Dermis blood vessel endothelial cell (primary cell): Measurements from ENCODE around the gene SLC7A9. TPM values are rescaled to one million over a fixed set of nuclear protein-coding genes. Genes with fewer than 3 reads are reported as not detected.
"Not testable (repeated sequence)": the region's sequence is repeated elsewhere in the genome, so short reads cannot be mapped to it uniquely, and the experiment has no call there.

Experiments used
- DNase-seq: peaks from one replicate; pipeline ENCODE4 v3.0.0; 2010
- total RNA-seq: library from RNA; depleted of rRNA; stranded (reverse); fragments of >200 nt; gene quantifications from 2 replicates; pipeline ENCODE4 v1.2.3, GENCODE V29; 2014

Gene SLC7A9
- total RNA-seq, 1 donor from 2014 or later: not detected

DNA sequence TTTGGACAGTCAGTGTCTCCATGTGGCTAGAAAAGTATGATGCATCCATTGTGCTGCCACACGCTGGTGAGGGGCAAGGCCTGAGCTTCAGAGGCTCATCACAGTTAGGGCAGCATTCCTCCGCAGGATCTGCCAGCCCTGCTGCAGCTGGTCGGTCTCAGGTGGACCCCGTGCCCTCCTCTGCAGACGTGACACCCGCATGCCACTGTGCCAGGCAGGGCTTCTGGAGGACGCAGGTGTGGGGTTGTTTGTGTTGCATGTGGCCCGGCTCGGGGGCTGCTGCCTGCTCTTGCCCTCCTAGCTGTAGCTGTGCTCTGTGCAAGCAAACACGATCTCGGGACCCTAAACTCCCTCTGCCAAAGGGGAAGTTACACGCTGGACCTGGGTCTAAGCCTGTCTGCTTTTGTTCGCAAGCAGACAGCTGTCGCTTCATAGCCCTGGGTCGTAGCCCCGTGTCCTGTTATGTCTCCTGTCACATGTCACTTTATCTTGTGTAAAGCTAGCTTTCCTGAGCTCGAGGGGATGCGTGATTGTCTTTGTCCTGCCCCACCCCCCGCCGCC is 45.3 kb downstream of the SLC7A9 start:
- no peak for DNase-seq

DNA sequence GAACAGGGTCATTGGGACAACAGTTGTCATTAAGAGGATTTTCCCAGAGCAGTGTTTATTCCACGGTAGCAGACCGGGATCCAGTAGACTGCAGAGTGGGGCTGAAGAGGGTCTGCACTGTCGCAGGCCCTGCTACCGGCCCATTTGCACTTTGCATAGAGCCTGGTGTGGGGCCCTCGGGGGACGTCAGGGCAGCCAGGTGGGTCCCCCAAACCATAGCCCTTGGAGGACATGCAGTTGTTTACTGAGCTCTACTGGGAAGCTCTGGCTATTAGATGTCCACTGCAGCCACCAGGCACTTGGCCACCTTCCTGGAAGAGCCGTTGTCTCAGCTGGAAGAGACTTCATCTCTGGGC is 45.8 kb downstream of the SLC7A9 start:
- no peak for DNase-seq

DNA sequence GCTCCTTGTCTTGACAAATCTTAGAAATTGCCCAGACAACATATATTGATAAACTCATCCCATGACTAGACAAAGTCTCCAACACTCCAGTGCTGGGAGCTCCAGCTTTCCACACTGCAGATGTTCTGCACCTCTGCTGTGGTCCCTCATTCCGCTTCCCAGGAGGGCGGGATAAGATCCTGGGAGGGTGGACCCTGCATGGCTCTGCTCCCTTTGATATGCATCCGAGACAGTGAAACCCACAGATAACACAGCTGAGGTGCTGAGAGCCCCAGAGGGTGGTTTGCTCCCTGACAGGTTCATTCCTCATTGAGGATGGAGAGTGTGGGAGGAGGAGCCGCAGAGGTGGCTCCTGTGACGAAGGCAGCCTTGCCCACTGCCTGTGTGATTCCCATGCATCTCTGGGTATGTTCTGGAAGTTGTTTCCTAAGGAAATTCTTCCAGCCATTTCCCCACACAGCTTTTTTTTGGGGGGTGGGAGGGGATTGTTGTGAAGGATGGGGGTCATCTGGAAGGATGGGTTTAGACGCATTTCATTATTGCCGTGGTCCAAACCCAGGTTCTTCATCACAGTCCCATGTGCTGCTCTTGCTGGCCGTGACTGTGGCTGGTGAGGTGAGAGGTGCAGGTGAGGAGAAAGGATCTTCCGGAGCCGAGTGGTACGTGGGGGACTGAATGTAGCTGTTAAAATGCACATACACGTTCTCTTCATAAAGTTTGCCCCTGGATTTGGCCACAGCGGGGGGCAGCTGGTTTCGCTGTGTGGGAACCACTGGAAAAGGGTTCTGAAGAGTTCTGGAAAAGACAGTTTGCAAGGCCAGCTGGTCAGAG is 46.4 kb downstream of the SLC7A9 start:
- DNase-seq: no peak

DNA sequence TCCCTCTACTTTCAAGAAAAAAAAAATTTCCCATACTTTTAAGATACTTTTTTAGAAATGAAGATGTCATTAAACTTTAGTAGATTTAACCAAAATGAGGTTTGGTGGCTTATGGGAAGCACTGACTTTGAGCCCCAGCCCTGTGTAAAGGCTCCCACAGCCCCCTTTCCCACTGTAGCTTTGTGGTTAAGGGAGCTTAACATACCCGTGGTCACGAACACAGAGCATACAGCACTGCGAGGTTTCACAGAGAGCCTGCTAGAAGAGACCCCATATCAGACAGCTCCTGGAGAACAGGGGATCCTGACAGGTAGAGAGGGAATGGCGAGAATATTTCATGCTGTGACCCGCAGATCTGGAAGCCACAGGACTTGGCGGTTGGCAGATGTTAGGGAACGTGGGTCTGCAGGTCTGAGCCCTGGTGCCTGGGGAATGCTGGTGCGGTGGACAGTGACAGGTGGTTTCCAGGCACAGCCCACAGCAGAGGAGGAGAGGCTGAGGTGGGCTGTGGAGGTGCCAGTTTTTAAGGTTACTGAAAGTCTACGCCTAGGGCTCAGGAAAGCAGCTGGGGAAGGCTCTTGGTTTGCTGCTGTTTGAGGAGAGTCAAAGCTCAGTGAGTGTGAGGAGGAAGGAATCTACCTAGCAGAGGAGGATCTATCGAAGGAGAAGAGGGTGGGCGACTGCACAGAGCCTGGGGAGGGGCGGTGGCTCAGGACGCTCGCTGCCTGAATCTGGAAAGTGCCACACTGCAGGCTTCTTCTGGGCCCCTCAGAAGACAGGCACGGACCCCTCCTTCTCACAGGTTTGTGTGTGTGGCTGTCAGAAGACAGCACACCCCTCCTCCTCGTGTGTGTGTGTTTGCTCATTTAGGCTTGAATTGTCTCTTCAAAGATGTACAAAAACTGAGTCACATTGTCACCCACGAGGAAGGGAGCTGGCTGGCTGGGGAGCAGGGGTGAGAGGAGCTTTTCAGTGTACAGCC is 49.9 kb downstream of the SLC7A9 start:
- DNase-seq: no peak

DNA sequence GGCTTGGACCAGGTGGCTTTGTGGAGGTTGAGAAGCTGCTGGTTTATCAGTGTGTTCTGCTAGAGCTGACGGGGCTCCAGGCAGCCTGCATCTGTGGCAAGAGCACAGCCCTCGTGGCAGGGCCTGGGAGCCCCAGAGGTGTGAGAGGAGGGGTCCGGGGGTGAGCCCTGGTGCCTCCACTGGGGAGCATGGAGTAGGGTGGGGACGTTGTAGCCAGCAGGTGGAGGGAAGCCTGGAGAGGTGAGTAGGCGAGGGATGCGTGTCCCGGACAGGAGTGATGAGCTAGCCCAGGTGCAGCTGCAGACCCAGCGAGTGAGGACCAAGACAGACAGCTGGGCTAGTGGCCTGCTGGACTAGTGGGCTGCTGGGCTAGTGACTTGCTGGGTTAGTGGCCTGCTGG is 51.0 kb downstream of the SLC7A9 start:
- no peak for DNase-seq

DNA sequence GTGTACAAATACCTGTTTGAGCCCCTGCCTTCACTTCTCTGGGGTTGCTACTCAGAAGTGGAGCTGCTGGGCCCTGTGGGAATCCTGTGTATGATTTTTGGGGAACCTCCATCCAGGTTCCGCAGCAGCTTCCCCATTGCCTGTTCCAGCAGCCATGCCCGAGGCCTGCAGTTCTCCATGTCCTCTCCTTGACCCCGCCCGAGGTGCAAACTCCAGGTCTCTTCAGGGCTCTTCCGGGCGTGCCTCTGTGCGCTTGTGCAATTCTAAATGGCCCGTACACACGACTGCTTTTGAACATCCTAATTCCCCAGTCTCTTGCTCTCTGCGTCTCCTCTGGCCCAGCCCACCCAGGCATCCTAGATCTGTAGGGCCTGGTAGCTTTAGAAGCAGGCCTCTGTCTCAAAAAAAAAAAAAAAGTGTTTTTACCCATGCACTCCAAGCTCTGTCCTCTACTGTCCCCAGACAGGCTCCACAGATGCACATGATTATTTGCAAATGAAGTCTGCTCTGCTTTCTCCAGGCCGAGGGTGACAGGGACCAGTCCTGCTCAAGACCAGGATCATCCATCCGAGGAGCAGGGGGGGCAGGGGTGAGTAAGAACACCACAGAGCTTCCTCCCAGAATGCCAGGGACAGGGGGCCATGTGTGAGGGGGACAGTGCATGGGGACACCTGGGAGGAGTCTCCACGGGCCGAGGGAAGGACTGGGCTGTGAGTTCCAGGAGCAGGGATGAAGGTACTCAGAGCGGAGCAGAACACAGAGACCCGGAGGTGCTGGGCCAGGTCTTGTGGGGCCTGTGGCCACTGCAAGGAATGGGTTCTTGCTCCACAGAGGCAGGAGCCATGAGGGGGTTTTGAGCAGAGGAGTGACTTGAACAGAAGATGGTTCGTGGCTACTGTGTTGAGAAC is 51.7 kb downstream of the SLC7A9 start:
- DNase-seq: no peak

DNA sequence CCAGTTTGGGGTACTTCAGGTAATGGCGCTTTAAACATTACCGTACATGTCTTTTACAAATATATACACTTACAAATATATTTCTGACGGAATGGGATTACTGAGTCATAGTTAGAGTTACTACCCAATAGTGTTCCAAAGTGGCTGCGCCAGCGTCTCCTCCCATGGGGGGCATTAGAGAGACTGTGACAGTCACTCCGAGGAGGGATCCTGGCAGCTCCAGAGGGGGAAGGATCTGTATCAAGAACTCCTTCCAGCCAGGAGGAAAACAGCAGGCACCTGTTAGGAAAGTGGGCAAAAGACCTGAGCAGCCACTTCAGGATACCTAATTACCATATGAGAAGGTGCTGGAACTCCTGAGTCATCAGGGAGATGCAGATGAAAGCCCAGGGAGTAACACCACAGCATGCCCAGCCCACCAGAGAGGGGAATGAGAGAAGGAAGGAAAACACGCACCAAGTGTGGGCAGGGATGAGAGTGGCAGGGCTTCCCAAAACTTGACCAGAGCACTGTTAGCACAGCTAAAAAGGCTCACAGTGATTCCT is 52.9 kb downstream of the SLC7A9 start:
- no peak for DNase-seq

DNA sequence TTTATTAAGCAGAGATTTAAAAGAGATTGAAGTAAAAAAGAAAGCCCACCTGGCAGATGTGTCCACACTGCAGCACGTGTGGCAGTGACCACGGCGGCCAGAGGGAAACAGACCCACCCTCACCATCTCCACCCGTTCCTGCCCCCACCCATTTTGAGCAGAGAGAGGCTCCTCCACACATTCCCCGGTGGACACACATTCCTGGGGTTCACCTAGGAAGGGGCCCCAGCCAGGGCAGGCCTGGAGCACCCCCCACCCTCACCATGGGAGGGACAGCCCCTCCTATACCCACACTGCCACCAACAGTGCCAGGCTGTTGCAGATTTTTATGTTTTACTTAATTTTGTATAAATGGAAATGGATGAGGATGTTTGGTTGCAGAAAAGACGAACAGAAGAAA is 54.9 kb downstream of the SLC7A9 start:
- no peak for DNase-seq

DNA sequence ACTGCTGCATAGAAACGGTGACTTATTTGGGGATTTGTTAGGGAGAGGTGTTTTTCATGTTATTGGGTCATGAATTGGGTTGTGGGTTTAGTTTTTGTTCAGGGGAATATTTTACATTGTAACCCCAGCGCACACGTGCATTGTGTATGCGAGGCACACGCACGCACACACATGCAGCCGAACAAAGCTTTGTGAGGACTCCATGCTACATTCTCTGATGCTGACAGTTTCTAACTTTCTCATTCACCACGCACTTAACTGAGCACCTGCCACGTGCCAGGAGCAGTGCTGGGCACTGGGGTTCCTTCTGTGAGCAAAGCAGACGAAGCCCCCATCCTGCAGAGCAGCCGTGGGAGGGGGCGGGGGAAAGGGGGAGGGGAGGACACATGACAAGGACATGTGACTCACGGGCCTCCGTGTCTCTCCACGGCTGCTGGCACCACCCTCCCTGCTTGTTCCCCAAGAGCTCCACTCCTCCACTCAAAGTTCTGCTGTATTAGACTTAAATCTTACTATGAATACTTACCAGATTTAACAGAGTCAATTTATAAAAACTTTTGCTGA is 55.6 kb downstream of the SLC7A9 start:
- no peak for DNase-seq

DNA sequence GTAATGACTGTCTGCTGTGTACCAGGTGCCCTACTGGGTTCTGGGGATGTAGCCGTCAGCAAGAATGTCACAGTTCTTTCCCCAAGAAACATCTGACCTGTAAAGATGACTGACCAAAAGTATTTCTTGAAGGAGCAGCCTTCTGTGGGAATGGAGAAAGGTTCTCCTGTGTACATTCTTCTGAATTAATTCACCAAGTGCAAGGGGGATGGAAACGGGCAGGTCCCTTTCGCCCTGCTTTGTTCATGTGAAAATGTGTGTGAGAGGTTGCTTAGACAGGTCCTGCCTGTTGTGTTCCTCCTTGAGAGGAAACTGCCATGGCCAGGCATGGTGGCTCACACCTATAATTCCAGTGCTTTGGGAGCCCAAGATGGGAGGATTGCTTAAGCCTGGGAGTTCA is 57.0 kb downstream of the SLC7A9 start:
- DNase-seq: no peak

DNA sequence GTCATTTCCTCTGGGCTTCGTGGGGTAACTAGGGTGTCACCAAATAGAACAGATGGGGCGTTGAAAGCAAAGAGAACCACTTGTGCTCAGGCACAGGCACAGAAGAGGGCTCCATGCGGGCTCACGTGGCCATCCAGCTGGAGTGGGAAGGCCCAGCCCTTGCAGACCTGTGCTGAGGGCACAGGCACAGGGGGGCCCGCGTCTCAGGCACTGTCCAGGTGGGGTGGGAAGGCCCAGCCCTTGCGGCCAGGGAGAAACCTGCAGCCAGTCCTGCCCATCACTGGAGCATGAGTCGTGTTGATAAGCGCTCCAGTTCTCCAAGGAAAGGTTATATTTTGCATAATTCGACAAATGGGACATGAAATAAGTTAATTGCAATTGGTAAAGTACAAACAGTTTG is 57.5 kb downstream of the SLC7A9 start:
- DNase-seq: no peak

DNA sequence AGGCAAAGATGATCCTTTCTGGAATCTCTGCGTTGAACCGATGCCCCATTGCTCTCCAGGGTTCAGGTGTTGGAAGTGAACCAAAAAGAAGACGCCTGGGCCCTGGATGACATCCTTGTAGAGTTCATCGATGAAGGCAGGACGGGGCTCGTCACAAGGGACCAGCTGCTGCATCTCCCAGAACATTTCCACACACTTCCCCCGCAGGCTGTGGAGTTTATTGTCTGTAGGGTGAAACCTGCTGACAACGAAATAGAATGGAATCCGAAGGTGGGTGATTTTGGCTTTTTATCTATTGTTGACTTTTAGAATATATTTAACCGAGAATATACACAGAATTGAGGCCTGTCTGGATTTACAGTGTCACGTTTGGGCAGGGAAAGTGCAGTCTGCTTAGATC is 58.4 kb downstream of the SLC7A9 start:
- no peak for DNase-seq

DNA sequence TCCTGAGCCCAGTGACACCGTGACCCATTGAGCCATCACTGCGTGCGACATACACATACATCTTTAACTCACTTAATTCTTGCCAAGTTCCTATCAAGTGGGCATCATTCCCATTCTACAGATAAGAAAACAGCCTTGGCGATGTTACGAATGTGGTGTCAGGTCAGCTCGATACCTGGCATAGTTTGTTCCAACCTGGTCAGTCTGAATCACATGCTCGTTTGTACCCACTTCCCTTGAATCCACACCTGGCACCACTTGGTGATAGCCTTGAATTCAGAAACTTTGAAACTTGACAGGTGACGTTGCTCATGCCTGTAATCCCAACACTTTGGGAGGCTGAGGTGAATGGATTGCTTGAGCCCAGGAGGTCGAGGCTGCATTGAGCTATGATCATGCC is 59.1 kb downstream of the SLC7A9 start:
- DNase-seq: no peak

DNA sequence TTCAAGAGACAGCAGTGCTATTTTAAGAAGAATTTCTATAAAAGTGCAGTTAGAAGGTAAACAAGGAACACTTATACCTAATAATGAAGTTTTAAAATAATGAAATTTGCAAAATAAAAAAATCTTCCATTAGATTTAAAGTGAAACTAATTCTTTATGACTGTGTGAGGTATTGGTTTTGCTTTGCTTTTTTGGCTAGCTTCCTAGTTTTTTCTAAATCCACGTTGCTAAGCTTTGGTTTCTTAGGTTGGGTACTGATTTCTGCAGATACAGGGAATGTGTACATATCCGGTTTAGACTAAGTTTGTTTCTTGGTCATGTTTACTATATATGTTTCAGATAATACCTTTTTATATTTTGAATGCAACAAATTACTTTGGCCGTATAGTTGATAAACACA is 59.8 kb downstream of the SLC7A9 start:
- DNase-seq: no peak

DNA sequence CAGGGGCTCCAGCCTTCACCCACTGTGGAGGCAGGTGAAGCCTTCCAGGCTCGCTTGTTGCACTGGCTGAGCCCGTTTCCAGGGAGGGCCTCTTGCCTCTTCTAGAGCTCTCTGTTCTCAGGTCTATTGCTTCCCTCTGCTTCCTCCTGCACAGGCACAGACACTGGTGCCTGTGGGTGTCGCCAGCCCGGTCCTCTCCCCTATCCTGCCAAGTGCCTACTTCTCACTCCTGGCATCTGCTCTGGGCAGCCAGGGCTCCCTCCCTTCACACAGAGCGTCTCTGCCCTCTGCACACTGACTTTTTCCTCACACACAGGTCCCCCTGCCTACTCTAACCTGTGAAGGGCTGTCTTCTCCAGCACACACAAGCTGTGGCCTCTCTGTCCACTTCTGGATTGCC is 60.3 kb downstream of the SLC7A9 start:
- no peak for DNase-seq

DNA sequence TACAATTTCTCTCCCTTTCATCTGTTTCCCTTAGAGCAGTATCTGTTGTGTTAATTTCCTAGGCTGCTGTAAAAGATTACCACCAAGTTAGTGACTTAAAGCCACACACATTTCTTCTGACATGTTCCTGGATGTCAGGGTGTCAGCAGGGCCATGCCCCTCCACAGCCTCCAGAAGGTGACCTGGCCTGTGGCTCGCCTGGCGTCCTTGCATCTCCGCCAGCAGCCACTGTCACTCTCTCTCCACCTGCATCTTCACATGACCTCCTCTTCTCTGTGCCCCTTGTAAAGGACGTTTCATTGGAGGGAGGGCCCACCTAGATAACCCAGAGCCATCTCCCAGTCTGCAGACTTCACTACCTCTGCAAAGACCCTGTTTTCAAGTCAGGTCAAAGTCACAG is 61.3 kb downstream of the SLC7A9 start:
- no peak for DNase-seq

DNA sequence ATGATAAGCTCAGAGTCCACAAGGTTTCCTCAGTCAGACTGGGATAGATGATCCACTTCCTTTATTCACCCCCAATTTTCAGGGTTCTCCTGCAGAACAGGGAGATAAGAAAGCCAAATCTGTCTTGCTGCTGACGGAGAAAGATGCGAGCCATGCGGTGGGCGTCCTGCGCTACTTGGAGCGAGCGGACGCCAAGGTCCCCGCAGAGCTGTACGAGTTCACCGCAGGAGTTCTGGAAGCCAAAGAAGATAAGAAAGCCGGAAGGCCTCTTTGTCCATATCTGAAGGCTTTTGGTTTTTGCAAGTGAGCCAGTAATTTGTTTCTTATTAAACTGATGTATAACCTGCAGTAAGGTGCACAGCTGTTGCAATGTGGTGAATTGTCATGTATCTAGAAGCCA is 66.7 kb downstream of the SLC7A9 start:
- no peak for DNase-seq

DNA sequence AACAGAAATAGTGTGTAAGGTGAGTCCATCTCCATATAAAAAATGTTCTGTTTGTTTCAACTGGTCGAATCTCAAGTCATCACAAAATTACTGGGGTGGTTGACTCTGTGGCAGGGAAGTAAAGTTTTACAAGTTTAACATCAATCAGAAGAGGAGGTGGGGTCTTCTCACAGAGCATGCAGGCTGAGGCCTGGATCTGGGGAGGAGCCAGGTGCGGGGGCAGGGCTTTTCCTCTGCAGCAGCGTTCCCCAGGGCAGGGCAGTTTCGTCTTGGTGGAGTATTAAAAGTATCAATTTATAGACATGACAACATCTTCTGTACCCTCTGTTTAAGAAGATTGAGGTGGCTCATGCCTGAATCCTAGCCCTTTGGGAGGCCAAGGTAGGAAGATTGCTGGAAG is 68.8 kb downstream of the SLC7A9 start:
- no peak for DNase-seq

DNA sequence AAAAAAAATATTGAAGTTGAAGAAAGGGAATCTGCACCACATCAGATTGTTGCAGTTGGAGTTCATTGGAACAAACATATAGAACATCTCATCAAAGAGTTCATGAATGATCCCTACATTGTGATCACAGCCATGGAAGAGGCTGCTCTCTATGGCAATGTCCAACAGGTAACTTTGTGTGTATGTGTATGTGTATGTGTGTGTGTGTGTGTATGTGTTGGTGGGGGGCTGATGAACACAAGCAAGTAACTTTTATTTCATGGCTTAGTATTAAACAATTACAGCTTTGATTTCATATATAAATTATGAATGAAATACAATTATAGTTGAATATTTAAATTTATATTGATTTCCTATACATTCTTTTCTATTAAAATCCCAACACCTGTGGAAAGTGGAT is 69.4 kb downstream of the SLC7A9 start:
- DNase-seq: no peak

DNA sequence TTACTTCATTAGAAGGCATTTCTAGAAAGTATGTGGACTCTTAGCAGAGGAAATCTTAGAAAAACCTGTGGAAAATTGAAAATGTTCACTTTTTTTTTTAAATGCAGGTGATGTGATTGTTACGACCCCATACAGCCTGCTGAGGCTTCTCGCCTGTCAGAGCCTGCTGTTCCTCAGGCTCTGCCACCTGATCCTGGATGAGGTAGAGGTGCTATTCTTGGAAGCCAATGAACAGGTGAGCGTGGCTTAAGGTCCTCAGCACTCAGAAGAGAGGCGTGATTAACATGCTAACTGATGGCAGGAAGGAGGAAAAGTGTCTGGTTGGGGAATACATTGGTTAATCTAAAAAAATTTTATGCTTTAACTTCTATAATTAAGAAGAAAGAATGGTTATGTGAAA is 71.4 kb downstream of the SLC7A9 start:
- no peak for DNase-seq

DNA sequence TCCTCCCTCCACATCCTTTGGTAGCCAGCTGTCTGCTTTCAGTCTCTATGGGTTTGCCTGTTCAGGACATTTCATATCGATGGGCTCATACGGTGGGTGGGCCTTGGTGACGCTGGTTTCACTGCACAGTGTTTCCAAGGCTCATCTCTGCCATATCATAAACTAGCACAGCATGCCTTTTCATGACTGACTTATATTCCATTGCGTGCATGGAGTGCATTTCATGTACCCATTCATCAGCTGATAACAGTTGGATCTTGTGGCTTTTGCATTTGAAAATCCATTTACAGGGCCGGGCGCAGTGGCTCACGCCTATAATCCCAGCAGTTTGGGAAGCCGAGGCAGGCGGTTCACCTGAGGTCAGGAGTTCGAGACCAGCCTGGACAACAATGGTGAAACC is 80.1 kb downstream of the SLC7A9 start:
- DNase-seq: no peak

DNA sequence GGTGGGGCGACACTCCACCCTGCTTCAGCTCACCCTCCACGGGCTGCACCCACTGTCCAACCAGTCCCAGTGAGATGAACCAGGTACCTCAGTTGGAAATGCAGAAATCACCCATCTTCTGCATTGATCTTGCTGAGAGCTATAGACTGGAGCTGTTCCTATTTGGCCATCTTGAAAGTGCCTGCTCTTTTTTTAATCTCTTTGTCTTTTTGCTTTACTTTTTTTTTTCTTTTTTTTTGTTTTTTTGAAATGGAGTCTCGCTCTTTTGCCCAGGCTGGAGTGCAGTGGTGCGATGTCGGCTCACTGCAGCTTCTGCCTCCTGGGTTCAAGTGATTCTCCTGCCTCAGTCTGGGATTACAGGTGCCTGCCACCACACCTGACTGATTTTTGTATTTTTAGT is 81.7 kb downstream of the SLC7A9 start:
- not testable (repeated sequence) for DNase-seq
